Activated T-cell treated with anti-CD3 and anti-CD28 coated beads for 24 hours (primary cell): ENCODE measurements around the gene CACNA2D2.

Experiments
- DNase-seq: peaks from one replicate; pipeline ENCODE4 v3.0.0-alpha.2; 2020; ENCODE audit warnings: low read depth

The CACNA2D2 gene

GRCh38 chr3:50428007-50428633 is 75.3 kb downstream of the CACNA2D2 start:
- DNase-seq = no peak

GRCh38 chr3:50427217-50427616 is 76.2 kb downstream of the CACNA2D2 start:
- no peak for DNase-seq

- no peak for DNase-seq
These were observed 77.5 kb downstream of the CACNA2D2 start for GRCh38 chr3:50425911-50426310.

- DNase-seq = no peak
These were observed 79.9 kb downstream of the CACNA2D2 start for GRCh38 chr3:50423543-50423942.

- DNase-seq = no peak
These were observed 81.3 kb downstream of the CACNA2D2 start for GRCh38 chr3:50422153-50422552.

GRCh38 chr3:50419595-50420370 is 83.7 kb downstream of the CACNA2D2 start:
- DNase-seq = no peak

- no peak for DNase-seq
These were observed 84.6 kb downstream of the CACNA2D2 start for GRCh38 chr3:50418850-50419249.

- DNase-seq = no peak
These were observed 85.8 kb downstream of the CACNA2D2 start for GRCh38 chr3:50417637-50418033.

- DNase-seq = no peak
These were observed 86.4 kb downstream of the CACNA2D2 start for GRCh38 chr3:50416736-50417636.

- no peak for DNase-seq
These were observed 87.6 kb downstream of the CACNA2D2 start for GRCh38 chr3:50415816-50416215.

- no peak for DNase-seq
These were observed 88.4 kb downstream of the CACNA2D2 start for GRCh38 chr3:50415061-50415460.

- no peak for DNase-seq
These were observed 88.8 kb downstream of the CACNA2D2 start for GRCh38 chr3:50414616-50415015.

- no peak for DNase-seq
These were observed 91.1 kb downstream of the CACNA2D2 start for GRCh38 chr3:50412231-50412754.

- DNase-seq = no peak
These were observed 92.2 kb downstream of the CACNA2D2 start for GRCh38 chr3:50411229-50411628.

GRCh38 chr3:50410608-50411139 is 92.8 kb downstream of the CACNA2D2 start:
- DNase-seq = no peak

- no peak for DNase-seq
These were observed 93.2 kb downstream of the CACNA2D2 start for GRCh38 chr3:50410185-50410584.

GRCh38 chr3:50408443-50408944 is 94.9 kb downstream of the CACNA2D2 start:
- no peak for DNase-seq

- no peak for DNase-seq
These were observed 96.9 kb downstream of the CACNA2D2 start for GRCh38 chr3:50406487-50406886.

GRCh38 chr3:50405249-50405648 is 98.2 kb downstream of the CACNA2D2 start:
- DNase-seq = no peak

GRCh38 chr3:50401978-50402595 is 101.3 kb downstream of the CACNA2D2 start:
- no peak for DNase-seq

GRCh38 chr3:50396502-50396901 is 106.9 kb downstream of the CACNA2D2 start:
- no peak for DNase-seq
